Calu3 (cell line): ENCODE results near the gene GHRH. TPM values are rescaled to one million over a fixed set of nuclear protein-coding genes. Genes with fewer than 3 reads are reported as not detected.

ENCODE experiments used
- BruUV-seq: library from RNA; stranded (reverse); fragments of 400-500 nt; replicated peaks from 2 replicates; lab custom pipeline; 2021; lab: Mats Ljungman, UMichigan
- CTCF ChIA-PET: fragments of 300-600 bp; sonication (Branson Sonifier 250); formaldehyde crosslinking; loops from one replicate; lab custom pipeline; 2022; ENCODE audit warnings: antibody characterized with exemption; lab: Charles Lee
- DNase-seq: peaks from one replicate; pipeline ENCODE4 v3.0.0; 2022
- H3K27ac Mint-ChIP-seq: one replicate; pipeline ENCODE4 v1.8.0; 2022; ENCODE audit warnings: mixed read lengths; ENCODE audit not compliant: unreplicated experiment
- H3K27me3 Mint-ChIP-seq: one replicate; pipeline ENCODE4 v1.8.0; 2022; ENCODE audit warnings: mixed read lengths; ENCODE audit not compliant: unreplicated experiment
- H3K36me3 Mint-ChIP-seq: one replicate; pipeline ENCODE4 v1.8.0; 2022; ENCODE audit warnings: mild to moderate bottlenecking, moderate library complexity, mixed read lengths; ENCODE audit not compliant: insufficient read depth, unreplicated experiment
- H3K4me1 Mint-ChIP-seq: one replicate; pipeline ENCODE4 v1.8.0; 2022; ENCODE audit warnings: mild to moderate bottlenecking, low read depth, mixed read lengths; ENCODE audit not compliant: unreplicated experiment
- H3K4me3 Mint-ChIP-seq: one replicate; pipeline ENCODE4 v1.8.0; 2022; ENCODE audit warnings: mild to moderate bottlenecking, low read depth, moderate library complexity, mixed read lengths; ENCODE audit not compliant: unreplicated experiment
- H3K9me3 Mint-ChIP-seq: one replicate; pipeline ENCODE4 v1.8.0; 2022; ENCODE audit warnings: low read depth, mixed read lengths; ENCODE audit not compliant: unreplicated experiment
- CTCF ChIP-seq: fragments of 200-600 bp; IDR thresholded peaks from one replicate; pipeline ENCODE4 v1.8.0; 2022; ENCODE audit warnings: antibody characterized with exemption; ENCODE audit not compliant: unreplicated experiment
- intact Hi-C: fragments of 100-400 bp; cut with micrococcal nuclease; formaldehyde crosslinking; loops from one replicate; pipeline ENCODE4 v1.10.0; 2022; ENCODE audit not compliant: unreplicated experiment
- total RNA-seq: library from RNA; stranded (reverse); gene quantifications from 2 replicates; pipeline ENCODE4 v1.2.3, GENCODE V29; 2022

GHRH gene
- total RNA-seq, 1 experiment from 2014 or later: not detected

GRCh38 chr20:37228656-37229055 lies 33.0 kb downstream of the GHRH start:
- Mint-ChIP-seq H3K27me3 (no peaks in the 10 kb centered on the region), H3K27ac (no peak overlapping the region)
- no TSS peak for BruUV-seq

GRCh38 chr20:37228082-37228481 lies 33.5 kb downstream of the GHRH start:
- Mint-ChIP-seq H3K27me3 (no peaks in the 10 kb centered on the region), H3K9me3 (no peaks in the 10 kb centered on the region), H3K4me3 (no peak overlapping the region), H3K4me1 (no peaks in the 10 kb centered on the region), H3K27ac (no peak overlapping the region), H3K36me3 (peaks cover 70% of the 10 kb centered on the region)
- no TSS peak for BruUV-seq
- CTCF ChIA-PET: no interaction called here
- no peak for DNase-seq
- intact Hi-C loops: no loop called here
- TF ChIP-seq CTCF: no peak

More at GRCh38 chr20:37228656-37229055, 33.0 kb downstream of the GHRH start:
- Mint-ChIP-seq H3K4me3 (no peak overlapping the region), H3K36me3 (peaks cover 69% of the 10 kb centered on the region), H3K4me1 (no peaks in the 10 kb centered on the region), H3K9me3 (no peaks in the 10 kb centered on the region)
- CTCF ChIA-PET: no interaction called here
- intact Hi-C loops: no loop called here
- no peak for TF ChIP-seq CTCF
- DNase-seq: no peak

- CTCF ChIA-PET: no interaction called here
- Mint-ChIP-seq H3K27me3 (no peaks in the 10 kb centered on the region), H3K27ac (no peak overlapping the region), H3K9me3 (no peaks in the 10 kb centered on the region), H3K4me3 (no peak overlapping the region), H3K4me1 (no peaks in the 10 kb centered on the region), H3K36me3 (peaks cover 66% of the 10 kb centered on the region)
- intact Hi-C loops: no loop called here
- no peak for TF ChIP-seq CTCF
- BruUV-seq: no TSS peak
- no peak for DNase-seq
Measured at GRCh38 chr20:37226889-37227288, 34.7 kb downstream of the GHRH start.

- no peak overlapping the region for H3K27ac Mint-ChIP-seq
- no peaks in the 10 kb centered on the region for H3K27me3 Mint-ChIP-seq
- TF ChIP-seq CTCF: no peak
- no peaks in the 10 kb centered on the region for H3K9me3 Mint-ChIP-seq
- peaks cover 57% of the 10 kb centered on the region for H3K36me3 Mint-ChIP-seq
- no peaks in the 10 kb centered on the region for H3K4me1 Mint-ChIP-seq
- intact Hi-C loops: no loop called here
- DNase-seq: no peak
- CTCF ChIA-PET: no interaction called here
- no peak overlapping the region for H3K4me3 Mint-ChIP-seq
- no TSS peak for BruUV-seq
Measured at GRCh38 chr20:37225146-37225545, 36.5 kb downstream of the GHRH start.
